GM23248 (cell line): ENCODE data around the gene ANKS1B. TPM values are rescaled to one million over a fixed set of nuclear protein-coding genes. Genes with fewer than 3 reads are reported as not detected.
A peak's percentile ranks its signal among the peaks of the same experiment; 100 is the strongest.

Source experiments
- DNase-seq: peaks from one replicate; pipeline ENCODE4 v3.0.0-alpha.2; 2015
- H2AFZ ChIP-seq: fragments of 200-600 bp; sonication (generic); 2 replicates; pipeline ENCODE4 v1.6.1; 2016; ENCODE audit warnings: antibody characterized with exemption
- H3F3A ChIP-seq: fragments of 200-600 bp; sonication (generic); 2 replicates; pipeline ENCODE4 v1.6.1; 2016; ENCODE audit warnings: mild to moderate bottlenecking, antibody characterized with exemption, mixed run types; ENCODE audit not compliant: insufficient read depth
- H3K27ac ChIP-seq: fragments of 200-600 bp; sonication (generic); 2 replicates; pipeline ENCODE4 v1.5.1; 2016; ENCODE audit warnings: mild to moderate bottlenecking
- H3K27me3 ChIP-seq: fragments of 200-600 bp; sonication (generic); replicated peaks from 2 replicates; pipeline ENCODE4 v1.6.1; 2016; ENCODE audit warnings: mild to moderate bottlenecking; ENCODE audit not compliant: insufficient read depth
- H3K36me3 ChIP-seq: fragments of 200-600 bp; sonication (generic); 2 replicates; pipeline ENCODE4 v1.6.1; 2016; ENCODE audit warnings: low read depth, mild to moderate bottlenecking
- H3K4me1 ChIP-seq: fragments of 200-600 bp; sonication (generic); 2 replicates; pipeline ENCODE4 v1.6.1; 2016; ENCODE audit warnings: mild to moderate bottlenecking; ENCODE audit not compliant: insufficient read depth
- H3K4me2 ChIP-seq: fragments of 200-600 bp; sonication (generic); one replicate; pipeline ENCODE4 v1.6.1; 2016; ENCODE audit warnings: mild to moderate bottlenecking; ENCODE audit not compliant: unreplicated experiment
- H3K4me3 ChIP-seq: fragments of 200-600 bp; sonication (generic); 2 replicates; pipeline ENCODE4 v1.5.1; 2016; ENCODE audit warnings: mild to moderate bottlenecking
- H3K79me2 ChIP-seq: fragments of 200-600 bp; sonication (generic); 2 replicates; pipeline ENCODE4 v1.6.1; 2016; ENCODE audit warnings: mild to moderate bottlenecking; ENCODE audit not compliant: insufficient read depth
- H3K9ac ChIP-seq: fragments of 200-600 bp; sonication (generic); 2 replicates; pipeline ENCODE4 v1.6.1; 2016; ENCODE audit warnings: mild to moderate bottlenecking
- H3K9me2 ChIP-seq: fragments of 200-600 bp; sonication (generic); 2 replicates; pipeline ENCODE4 v1.6.1; 2016; ENCODE audit warnings: mixed run types, mild to moderate bottlenecking, moderate library complexity; ENCODE audit not compliant: insufficient read depth
- H3K9me3 ChIP-seq: fragments of 200-600 bp; sonication (generic); one replicate; pipeline ENCODE4 v1.6.1; 2017; ENCODE audit warnings: low read depth
- H4K20me1 ChIP-seq: fragments of 200-600 bp; sonication (generic); 2 replicates; pipeline ENCODE4 v1.6.0; 2016; ENCODE audit not compliant: insufficient read depth
- EZH2 ChIP-seq: fragments of 200-600 bp; sonication (generic); IDR thresholded peaks from 2 replicates; pipeline ENCODE4 v1.6.1; 2018; ENCODE audit warnings: antibody characterized with exemption, mild to moderate bottlenecking; ENCODE audit not compliant: insufficient read depth, poor library complexity, severe bottlenecking
- EZH2phosphoT487 ChIP-seq: fragments of 200-600 bp; sonication (generic); IDR thresholded peaks from 2 replicates; pipeline ENCODE4 v1.6.1; 2018; ENCODE audit warnings: antibody characterized with exemption, moderate library complexity, mild to moderate bottlenecking, low read depth; ENCODE audit not compliant: insufficient read depth
- WGBS, 2 experiments: methylation state at CpG; one replicate each; pipeline ENCODE4 v1.1.6; 2015 to 2017; ENCODE audit warnings: low lambda C conversion rate in 2 of 2, low coverage in 1 of 2; ENCODE audit errors: missing lambda C conversion rate in 2 of 2; 5-methylcytosine and 5-hydroxymethylcytosine counted together
- in situ Hi-C: fragments of 300-500 bp; cut with MboI; formaldehyde crosslinking; loops from 2 replicates; pipeline ENCODE4 v1.15.0; 2020
- polyA plus RNA-seq: library from polyadenylated mRNA; unstranded; fragments of >200 nt; fragmentation: Nextera tagmentation; extraction: Ambion mirVana; gene quantifications from 2 replicates; pipeline ENCODE4 v1.2.1, GENCODE V29; 2016
- total RNA-seq: library from RNA; depleted of rRNA; stranded (reverse); fragments of >200 nt; shearing (Covaris generic); gene quantifications from 2 replicates; pipeline ENCODE4 v1.2.3, GENCODE V29; 2014

The ANKS1B gene
- total and polyA plus RNA-seq, 2 experiments from 2014 or later: not detected

GRCh38 chr12:99002731-99003130, 982.0 kb downstream of the ANKS1B start:
- Histone ChIP-seq H3K36me3 (no peaks in the 10 kb centered on the region), H3K27me3 (no peaks in the 10 kb centered on the region; the same call in 1 of the 2 replicates), H2AFZ (no peak overlapping the region), H3K4me1 (no peaks in the 10 kb centered on the region), H3K9ac (no peak overlapping the region), H3K79me2 (no peaks in the 10 kb centered on the region), H3K9me2 (no peaks in the 10 kb centered on the region), H3F3A (no peaks in the 10 kb centered on the region), H4K20me1 (no peaks in the 10 kb centered on the region), H3K9me3 (no peaks in the 10 kb centered on the region), H3K4me2 (no peak overlapping the region), H3K27ac (no peak overlapping the region), H3K4me3 (no peak overlapping the region)
- no peak for TF ChIP-seq EZH2phosphoT487
- TF ChIP-seq EZH2: no peak
- in situ Hi-C loops: no loop called here
- 87 to 94% methylated on average over 3 of the region's 3 CpGs for WGBS, 2 experiments
- no peak for DNase-seq

- in situ Hi-C loops: no loop called here
- no peaks in the 10 kb centered on the region for H3K79me2 ChIP-seq
- no peak for TF ChIP-seq EZH2phosphoT487
These were observed 982.6 kb downstream of the ANKS1B start for GRCh38 chr12:99002156-99002555.

GRCh38 chr12:98999559-98999958, 985.2 kb downstream of the ANKS1B start:
- H2AFZ ChIP-seq: no peak overlapping the region; the same call in 1 of the 2 replicates
- no peaks in the 10 kb centered on the region; the same call in 1 of the 2 replicates for H3K27me3 ChIP-seq
- DNase-seq: peak; percentile 8
- no peaks in the 10 kb centered on the region for H3K36me3 ChIP-seq
- WGBS, 2 experiments: 8 to 15% methylated on average over 7 of the region's 7 CpGs
- TF ChIP-seq EZH2 (no peak), EZH2phosphoT487 (no peak)
- H3K27ac ChIP-seq: no peak overlapping the region
- in situ Hi-C loops: loop anchor here (10.0 to 25.0 kb wide), 2 partner anchors 275 to 437 kb away; no protein-coding TSS in a partner anchor
- no peaks in the 10 kb centered on the region for H3F3A ChIP-seq
- H4K20me1 ChIP-seq: no peaks in the 10 kb centered on the region
- no peaks in the 10 kb centered on the region for H3K4me1 ChIP-seq
- no peaks in the 10 kb centered on the region for H3K9me3 ChIP-seq
- H3K4me2 ChIP-seq: no peak overlapping the region
- H3K4me3 ChIP-seq: no peak overlapping the region
- H3K79me2 ChIP-seq: no peaks in the 10 kb centered on the region
- no peaks in the 10 kb centered on the region for H3K9me2 ChIP-seq
- no peak overlapping the region for H3K9ac ChIP-seq

More at GRCh38 chr12:99002156-99002555, 982.6 kb downstream of the ANKS1B start:
- Histone ChIP-seq H3K27me3 (no peaks in the 10 kb centered on the region; the same call in 1 of the 2 replicates), H3K9me2 (no peaks in the 10 kb centered on the region), H4K20me1 (no peaks in the 10 kb centered on the region), H3K4me3 (no peak overlapping the region), H3K27ac (no peak overlapping the region), H3K4me1 (no peaks in the 10 kb centered on the region), H3F3A (no peaks in the 10 kb centered on the region), H3K9ac (no peak overlapping the region), H3K4me2 (no peak overlapping the region), H3K36me3 (no peaks in the 10 kb centered on the region), H2AFZ (no peak overlapping the region), H3K9me3 (no peaks in the 10 kb centered on the region)
- DNase-seq: no peak
- 61 to 65% methylated on average over 3 of the region's 3 CpGs for WGBS, 2 experiments

- TF ChIP-seq EZH2: no peak
- H2AFZ ChIP-seq: no peak overlapping the region
- no peak overlapping the region for H3K27ac ChIP-seq
- DNase-seq: peak; percentile 68
- H3K4me1 ChIP-seq: no peaks in the 10 kb centered on the region
- H4K20me1 ChIP-seq: no peaks in the 10 kb centered on the region
- H3K4me3 ChIP-seq: no peak overlapping the region
- 13 to 15% methylated on average over 6 of the region's 6 CpGs for WGBS, 2 experiments
- H3F3A ChIP-seq: no peaks in the 10 kb centered on the region
- no peak overlapping the region for H3K9ac ChIP-seq
- no peaks in the 10 kb centered on the region for H3K79me2 ChIP-seq
- H3K4me2 ChIP-seq: peak overlapping the region; percentile 27
- in situ Hi-C loops: loop anchor here (10.0 to 25.0 kb wide), 2 partner anchors 274 to 436 kb away; no protein-coding TSS in a partner anchor
- no peaks in the 10 kb centered on the region for H3K9me3 ChIP-seq
- no peaks in the 10 kb centered on the region; the same call in 1 of the 2 replicates for H3K27me3 ChIP-seq
- no peaks in the 10 kb centered on the region for H3K9me2 ChIP-seq
- H3K36me3 ChIP-seq: no peaks in the 10 kb centered on the region
These were observed 985.9 kb downstream of the ANKS1B start for GRCh38 chr12:98998697-98999299.
